GM23248 (cell line): ENCODE measurements around the gene DLAT.

Source experiments
- EZH2 ChIP-seq: fragments of 200-600 bp; sonication (generic); IDR thresholded peaks from 2 replicates; pipeline ENCODE4 v1.6.1; 2018; ENCODE audit warnings: antibody characterized with exemption, mild to moderate bottlenecking; ENCODE audit not compliant: insufficient read depth, poor library complexity, severe bottlenecking
- EZH2phosphoT487 ChIP-seq: fragments of 200-600 bp; sonication (generic); IDR thresholded peaks from 2 replicates; pipeline ENCODE4 v1.6.1; 2018; ENCODE audit warnings: antibody characterized with exemption, moderate library complexity, mild to moderate bottlenecking, low read depth; ENCODE audit not compliant: insufficient read depth

DNA sequence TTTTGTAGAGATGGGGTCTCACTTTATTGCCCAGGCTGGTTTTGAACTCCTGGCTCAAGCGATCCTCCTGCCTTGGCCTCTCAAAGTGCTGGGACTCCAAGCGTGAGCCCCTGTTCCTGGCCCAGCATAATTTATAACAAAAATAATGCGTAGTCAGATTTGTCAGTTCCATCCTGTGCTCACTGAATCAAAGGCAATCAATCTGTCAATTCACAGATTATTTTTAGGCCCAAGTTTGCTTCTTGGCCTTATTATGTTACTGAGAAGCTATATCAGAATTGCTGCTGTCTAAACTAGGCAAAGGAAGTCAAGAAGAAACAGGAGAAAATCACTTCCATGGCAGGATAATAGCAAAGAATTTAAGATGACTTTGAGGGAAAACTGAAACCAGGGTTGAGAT, 8.7 kb downstream of the DLAT start:
- no peak for TF ChIP-seq EZH2phosphoT487
- TF ChIP-seq EZH2 = no peak
